ENCODE data around the gene ASTN1.

- TF ChIP-seq CTCF (IDR thresholded peaks at IDR 0.05) (no peak), YY1 (IDR thresholded peaks at IDR 0.05; ENCODE audit: low read depth) (no peak), SMC3 (IDR thresholded peaks at IDR 0.05; ENCODE audit: low read depth, low read length) (no peak), REST (IDR thresholded peaks at IDR 0.05; ENCODE audit: low read depth, low read length) (no peak), RAD21 (IDR thresholded peaks at IDR 0.05; ENCODE audit: low read length) (no peak), RFX5 (IDR thresholded peaks at IDR 0.05; ENCODE audit: low read length) (no peak), MXI1 (IDR thresholded peaks at IDR 0.05; ENCODE audit: low read depth, low read length) (no peak), MAX (IDR thresholded peaks at IDR 0.05; ENCODE audit: low read depth) (no peak), POLR2AphosphoS5 (IDR thresholded peaks at IDR 0.05; ENCODE audit: low read depth, low read length) (no peak), USF2 (IDR thresholded peaks at IDR 0.05; ENCODE audit: borderline replicate concordance, low read depth, low read length) (no peak), GABPA (IDR thresholded peaks at IDR 0.05; ENCODE audit: low read depth) (no peak), FOXM1 (IDR thresholded peaks at IDR 0.05; ENCODE audit: low read depth) (no peak), MEF2A (IDR thresholded peaks at IDR 0.05; ENCODE audit: borderline replicate concordance, low read depth) (no peak)
These were observed 170.9 kb downstream of the ASTN1 start for GRCh38 chr1:176993587-176993986.
